ENCODE measurements around the gene EHMT1.

DNA sequence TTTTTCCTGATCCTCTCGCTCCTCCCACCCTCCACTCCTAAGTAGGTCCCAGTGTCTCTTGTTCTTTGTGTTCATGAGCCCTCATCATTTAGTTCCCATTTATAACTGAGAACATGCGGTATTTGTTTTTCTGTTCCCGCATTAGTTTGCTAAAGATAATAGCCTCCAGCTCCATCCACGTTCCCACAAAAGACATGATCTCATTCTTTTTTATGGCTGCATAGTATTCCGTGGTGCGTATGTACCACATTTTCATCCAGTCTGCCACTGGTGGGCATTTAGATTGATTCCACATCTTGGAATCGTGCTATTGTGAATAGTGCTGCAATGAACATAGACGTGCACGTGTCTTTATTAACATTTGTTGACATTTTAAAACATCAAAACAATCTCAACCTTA lies 224.6 kb downstream of the EHMT1 start:
- TF ChIP-seq, protein P1, sequence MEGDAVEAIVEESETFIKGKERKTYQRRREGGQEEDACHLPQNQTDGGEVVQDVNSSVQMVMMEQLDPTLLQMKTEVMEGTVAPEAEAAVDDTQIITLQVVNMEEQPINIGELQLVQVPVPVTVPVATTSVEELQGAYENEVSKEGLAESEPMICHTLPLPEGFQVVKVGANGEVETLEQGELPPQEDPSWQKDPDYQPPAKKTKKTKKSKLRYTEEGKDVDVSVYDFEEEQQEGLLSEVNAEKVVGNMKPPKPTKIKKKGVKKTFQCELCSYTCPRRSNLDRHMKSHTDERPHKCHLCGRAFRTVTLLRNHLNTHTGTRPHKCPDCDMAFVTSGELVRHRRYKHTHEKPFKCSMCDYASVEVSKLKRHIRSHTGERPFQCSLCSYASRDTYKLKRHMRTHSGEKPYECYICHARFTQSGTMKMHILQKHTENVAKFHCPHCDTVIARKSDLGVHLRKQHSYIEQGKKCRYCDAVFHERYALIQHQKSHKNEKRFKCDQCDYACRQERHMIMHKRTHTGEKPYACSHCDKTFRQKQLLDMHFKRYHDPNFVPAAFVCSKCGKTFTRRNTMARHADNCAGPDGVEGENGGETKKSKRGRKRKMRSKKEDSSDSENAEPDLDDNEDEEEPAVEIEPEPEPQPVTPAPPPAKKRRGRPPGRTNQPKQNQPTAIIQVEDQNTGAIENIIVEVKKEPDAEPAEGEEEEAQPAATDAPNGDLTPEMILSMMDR (IDR thresholded peaks at IDR 0.05 in 4 of 5, conservative IDR thresholded peaks at IDR 0.05 in 1 of 5) = no peak
- TF ChIP-seq POLR2A (IDR thresholded peaks at IDR 0.05) = no peak
